HEK293T (cell line): Measurements from ENCODE around the gene DOCK9.

Source experiments
- FOXM1 ChIP-seq: fragments of 450-650 bp; IDR thresholded peaks from 2 replicates; pipeline ENCODE4 v1.6.1; 2017; ENCODE audit warnings: mild to moderate bottlenecking, borderline replicate concordance
- PKNOX1 ChIP-seq: fragments of 450-650 bp; IDR thresholded peaks from 2 replicates; pipeline ENCODE4 v1.6.1; 2016
- SP1 ChIP-seq: fragments of 450-650 bp; IDR thresholded peaks from 2 replicates; pipeline ENCODE4 v1.6.1; 2017

- TF ChIP-seq PKNOX1 (no peak), SP1 (no peak), FOXM1 (no peak)
Observed at GRCh38 chr13:98781470-98781869, 196.4 kb downstream of the DOCK9 start.
